SK-N-SH (cell line): ENCODE data around the gene PITPNM1. TPM values are rescaled to one million over a fixed set of nuclear protein-coding genes. Genes with fewer than 3 reads are reported as not detected.

Source experiments
- CTCF ChIA-PET: fragments of 300-600, 350-600 bp; formaldehyde crosslinking; extraction: SDS; loops from one replicate; lab custom pipeline; 2021; lab: Yijun Ruan, JAX
- POLR2A ChIA-PET: fragments of 350-600 bp; sonication (Branson Sonifier 250); formaldehyde crosslinking; extraction: SDS; loops from one replicate; lab custom pipeline; 2020; ENCODE audit warnings: antibody characterized with exemption, inconsistent platforms; lab: Yijun Ruan, JAX
- DNase-seq: peaks from one replicate; pipeline ENCODE4 v3.0.0; 2012
- H2AFZ ChIP-seq: fragments of 200-600 bp; sonication (generic); 2 replicates; pipeline ENCODE4 v1.8.1; 2016; ENCODE audit warnings: antibody characterized with exemption, mild to moderate bottlenecking, low read depth
- H3F3A ChIP-seq: fragments of 200-600 bp; sonication (generic); replicated peaks from 2 replicates; pipeline ENCODE3; 2016; ENCODE audit warnings: antibody characterized with exemption, mild to moderate bottlenecking; ENCODE audit not compliant: insufficient read depth
- H3K27ac ChIP-seq, 2 experiments: fragments of 200-500 bp in 1 of 2; fragments of 200-600 bp in 1 of 2; sonication (Bioruptor generic) in 1 of 2; sonication (generic), shearing (Covaris generic) in 1 of 2; 2 replicates each; pipeline versions ENCODE4 v1.5.1 to v1.6.1; 2014 to 2016; ENCODE audit warnings: low read depth in 2 of 2, inconsistent platforms in 1 of 2, low read length in 1 of 2, mild to moderate bottlenecking in 1 of 2, mixed read lengths in 1 of 2
- H3K27me3 ChIP-seq: fragments of 200-600 bp; sonication (generic), shearing (Covaris generic); 2 replicates; pipeline ENCODE4 v1.6.1; 2016; ENCODE audit warnings: mixed run types; ENCODE audit not compliant: insufficient read depth
- H3K36me3 ChIP-seq, 2 experiments: fragments of 200-500 bp in 1 of 2; fragments of 200-600 bp in 1 of 2; sonication (Bioruptor generic) in 1 of 2; sonication (generic) in 1 of 2; replicated peaks in 1 of 2; 2 replicates each; pipeline versions ENCODE3 to v1.5.1; 2014 to 2016; ENCODE audit warnings: low read length in 1 of 2, mild to moderate bottlenecking in 1 of 2; ENCODE audit not compliant: insufficient read depth in 2 of 2, control insufficient read depth in 1 of 2
- H3K4me1 ChIP-seq, 2 experiments: fragments of 200-500 bp in 1 of 2; fragments of 200-600 bp in 1 of 2; sonication (Bioruptor generic) in 1 of 2; sonication (generic), shearing (Covaris generic) in 1 of 2; 2 replicates each; pipeline versions ENCODE4 v1.5.1 to v1.6.1; 2014 to 2016; ENCODE audit warnings: low read depth in 1 of 2, low read length in 1 of 2, mixed run types in 1 of 2; ENCODE audit not compliant: insufficient read depth in 2 of 2, control insufficient read depth in 1 of 2
- H3K4me2 ChIP-seq: fragments of 200-600 bp; sonication (generic), shearing (Covaris generic); 2 replicates; pipeline ENCODE4 v1.6.1; 2017; ENCODE audit warnings: mixed run types
- H3K4me3 ChIP-seq, 2 experiments: fragments of 200-500 bp in 1 of 2; fragments of 200-600 bp in 1 of 2; sonication (Bioruptor generic) in 1 of 2; sonication (generic), shearing (Covaris generic) in 1 of 2; 2 replicates each; pipeline versions ENCODE4 v1.5.1 to v1.8.1; 2014 to 2016; ENCODE audit warnings: low read depth in 2 of 2, inconsistent platforms in 1 of 2, low read length in 1 of 2, mild to moderate bottlenecking in 1 of 2, mixed read lengths in 1 of 2, moderate library complexity in 1 of 2
- H3K79me2 ChIP-seq: fragments of 200-600 bp; sonication (generic); 2 replicates; pipeline ENCODE4 v1.8.1; 2017; ENCODE audit warnings: mild to moderate bottlenecking; ENCODE audit not compliant: insufficient read depth
- H3K9ac ChIP-seq: fragments of 200-600 bp; sonication (generic); 2 replicates; pipeline ENCODE4 v1.6.1; 2017; ENCODE audit warnings: mixed run types
- H3K9me2 ChIP-seq: fragments of 200-600 bp; sonication (generic); 2 replicates; pipeline ENCODE4 v1.6.1; 2017; ENCODE audit warnings: mixed run types
- H3K9me3 ChIP-seq: fragments of 200-600 bp; sonication (generic); 2 replicates; pipeline ENCODE4 v1.6.1; 2017; ENCODE audit warnings: mixed run types, mild to moderate bottlenecking, moderate library complexity
- H4K20me1 ChIP-seq: fragments of 200-600 bp; sonication (generic); 2 replicates; pipeline ENCODE4 v1.6.1; 2017; ENCODE audit warnings: mild to moderate bottlenecking, mixed run types; ENCODE audit not compliant: insufficient read depth
- CHD2 ChIP-seq: fragments of 150-350 bp; IDR thresholded peaks from 2 replicates; pipeline ENCODE4 v1.6.1; 2018; ENCODE audit warnings: low read length; ENCODE audit not compliant: partially characterized antibody
- CTCF ChIP-seq: fragments of 200-600 bp; sonication (generic); IDR thresholded peaks from 2 replicates; pipeline ENCODE4 v1.6.1; 2017; ENCODE audit warnings: antibody characterized with exemption, mild to moderate bottlenecking, moderate library complexity
- ELF1 ChIP-seq: IDR thresholded peaks from 2 replicates; pipeline ENCODE4 v1.4.0; 2012
- EZH2phosphoT487 ChIP-seq: fragments of 200-600 bp; sonication (generic); IDR thresholded peaks from 2 replicates; pipeline ENCODE4 v1.6.1; 2017; ENCODE audit warnings: low read depth, mixed run types, mild to moderate bottlenecking, antibody characterized with exemption, moderate library complexity, borderline replicate concordance
- FOXJ3 ChIP-seq: sonication (generic); formaldehyde crosslinking; IDR thresholded peaks from 2 replicates; pipeline ENCODE4 v1.5.1; 2020; ENCODE audit warnings: mild to moderate bottlenecking, missing genetic modification reagents
- GABPA ChIP-seq: IDR thresholded peaks from 2 replicates; pipeline ENCODE4 v1.4.0; 2012; ENCODE audit warnings: low read depth, mild to moderate bottlenecking
- GATA2 ChIP-seq: sonication (generic); formaldehyde crosslinking; IDR thresholded peaks from 2 replicates; pipeline ENCODE4 v1.5.0; 2020; ENCODE audit warnings: mild to moderate bottlenecking, missing genetic modification reagents
- IRF3 ChIP-seq: fragments of 150-350 bp; IDR thresholded peaks from 2 replicates; pipeline ENCODE4 v1.6.1; 2016; ENCODE audit warnings: mild to moderate bottlenecking, low read depth, low read length
- MXI1 ChIP-seq: IDR thresholded peaks from 2 replicates; pipeline ENCODE4 v1.6.1; 2012; ENCODE audit warnings: mild to moderate bottlenecking, low read depth, low read length, improper control_type of control experiment
- POLR2AphosphoS5 ChIP-seq: IDR thresholded peaks from 2 replicates; pipeline ENCODE4 v1.6.1; 2012; ENCODE audit warnings: low read depth, low read length
- RAD21 ChIP-seq: IDR thresholded peaks from 2 replicates; pipeline ENCODE4 v1.6.1; 2012; ENCODE audit warnings: mild to moderate bottlenecking, low read length
- RCOR1 ChIP-seq: fragments of 150-350 bp; IDR thresholded peaks from 2 replicates; pipeline ENCODE4 v1.6.1; 2017; ENCODE audit warnings: antibody characterized with exemption, low read length
- SIN3A ChIP-seq: IDR thresholded peaks from 2 replicates; pipeline ENCODE4 v1.6.1; 2012; ENCODE audit warnings: low read depth, mild to moderate bottlenecking, low read length, moderate library complexity, borderline replicate concordance
- TCF12 ChIP-seq: IDR thresholded peaks from 2 replicates; pipeline ENCODE4 v1.4.0; 2012
- YY1 ChIP-seq: IDR thresholded peaks from 2 replicates; pipeline ENCODE4 v1.4.0; 2012; ENCODE audit warnings: low read depth, mild to moderate bottlenecking
- WGBS: methylation state at CpG from one replicate; pipeline ENCODE4 v1.1.6; 2017; ENCODE audit warnings: low lambda C conversion rate; 5-methylcytosine and 5-hydroxymethylcytosine counted together
- polyA plus RNA-seq, 3 experiments: library from polyadenylated mRNA; depleted of rRNA; stranded (reverse); fragments of >200 nt; gene quantifications; 2 replicates each; pipeline ENCODE4 v1.2.3, GENCODE V29; 2012
- TF ChIP-seq, protein P1 (sequence below): IDR thresholded peaks from 2 replicates; pipeline ENCODE4 v1.4.0; 2012; ENCODE audit warnings: low read depth
- TF ChIP-seq, protein P2 (sequence below): IDR thresholded peaks from 2 replicates; pipeline ENCODE4 v1.4.0; 2012; ENCODE audit warnings: low read depth, borderline replicate concordance
- TF ChIP-seq, protein P3 (sequence below): IDR thresholded peaks from 2 replicates; pipeline ENCODE4; 2012

Gene PITPNM1
- polyA plus RNA-seq, 1 of the 3 experiments (the other 2 are of a cell fraction), result 24.2 TPM

DNA sequence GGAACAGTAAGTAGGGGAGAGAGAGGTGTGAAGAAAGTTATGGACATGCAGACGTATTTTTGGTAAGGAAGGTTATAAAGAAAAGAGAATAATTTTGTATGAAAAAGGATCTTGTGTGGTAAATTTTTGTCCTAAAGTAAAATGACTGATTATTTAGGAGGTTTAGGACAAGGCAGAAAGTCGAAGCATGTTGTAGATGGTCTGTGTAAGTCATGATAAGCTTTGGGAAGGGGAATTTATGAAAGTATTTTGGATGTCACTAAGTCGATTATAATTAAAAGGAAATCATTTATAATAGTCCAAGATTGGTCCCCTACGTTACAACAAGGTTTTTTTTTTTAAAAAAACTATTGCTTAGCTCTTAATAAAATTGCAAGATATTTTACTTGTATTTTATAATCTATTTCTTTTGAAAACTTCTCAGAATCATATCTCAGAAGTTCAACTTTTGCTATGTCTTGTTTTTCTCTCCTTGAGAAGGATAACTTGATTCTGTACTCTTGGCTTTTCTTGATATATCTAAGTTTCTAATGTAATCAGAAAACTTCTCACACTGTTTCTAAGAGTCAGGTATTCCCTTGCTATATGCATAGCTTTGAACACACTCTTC, 29.0 kb upstream of the PITPNM1 start (continued):
- TF ChIP-seq GABPA, result no peak
- no peak for TF ChIP-seq CHD2
- TF ChIP-seq RCOR1, result no peak
- TF ChIP-seq FOXJ3 (CRISPR knock-in tag), result no peak
- TF ChIP-seq POLR2AphosphoS5, result no peak
- TF ChIP-seq EZH2phosphoT487, result no peak
- no peak for TF ChIP-seq ELF1
- TF ChIP-seq CTCF, result no peak
- TF ChIP-seq, protein P1, sequence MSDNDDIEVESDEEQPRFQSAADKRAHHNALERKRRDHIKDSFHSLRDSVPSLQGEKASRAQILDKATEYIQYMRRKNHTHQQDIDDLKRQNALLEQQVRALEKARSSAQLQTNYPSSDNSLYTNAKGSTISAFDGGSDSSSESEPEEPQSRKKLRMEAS, result no peak
- no peak for TF ChIP-seq RAD21
- TF ChIP-seq, all 33 proteins: peak for 0

- WGBS, result 41% methylated on average over 2 of the region's 2 CpGs
- H4K20me1 ChIP-seq, result no peaks in the 10 kb centered on the region
- H3K27ac ChIP-seq, result no peak overlapping the region
- ChIA-PET CTCF (no interaction called here), POLR2A (no interaction called here)
- no peaks in the 10 kb centered on the region for H3K79me2 ChIP-seq
- no peak for DNase-seq
- H3K9ac ChIP-seq, result no peak overlapping the region
- H3K4me1 ChIP-seq, result no peaks in the 10 kb centered on the region
- H3F3A ChIP-seq, result peaks cover 3% of the 10 kb centered on the region
- no peak overlapping the region for H3K4me2 ChIP-seq
- H3K4me3 ChIP-seq, result no peak overlapping the region
- H2AFZ ChIP-seq, result no peak overlapping the region
- no peaks in the 10 kb centered on the region for H3K36me3 ChIP-seq
- H3K27me3 ChIP-seq, result no peaks in the 10 kb centered on the region
- no peaks in the 10 kb centered on the region for H3K9me2 ChIP-seq
- TF ChIP-seq, protein P1, result no peak
- TF ChIP-seq IRF3, result no peak
- TF ChIP-seq FOXJ3 (CRISPR knock-in tag), result no peak
- no peak for TF ChIP-seq MXI1
- no peak for TF ChIP-seq YY1
- no peak for TF ChIP-seq SIN3A
- TF ChIP-seq TCF12, result no peak
- TF ChIP-seq RAD21, result no peak
- TF ChIP-seq, protein P2, sequence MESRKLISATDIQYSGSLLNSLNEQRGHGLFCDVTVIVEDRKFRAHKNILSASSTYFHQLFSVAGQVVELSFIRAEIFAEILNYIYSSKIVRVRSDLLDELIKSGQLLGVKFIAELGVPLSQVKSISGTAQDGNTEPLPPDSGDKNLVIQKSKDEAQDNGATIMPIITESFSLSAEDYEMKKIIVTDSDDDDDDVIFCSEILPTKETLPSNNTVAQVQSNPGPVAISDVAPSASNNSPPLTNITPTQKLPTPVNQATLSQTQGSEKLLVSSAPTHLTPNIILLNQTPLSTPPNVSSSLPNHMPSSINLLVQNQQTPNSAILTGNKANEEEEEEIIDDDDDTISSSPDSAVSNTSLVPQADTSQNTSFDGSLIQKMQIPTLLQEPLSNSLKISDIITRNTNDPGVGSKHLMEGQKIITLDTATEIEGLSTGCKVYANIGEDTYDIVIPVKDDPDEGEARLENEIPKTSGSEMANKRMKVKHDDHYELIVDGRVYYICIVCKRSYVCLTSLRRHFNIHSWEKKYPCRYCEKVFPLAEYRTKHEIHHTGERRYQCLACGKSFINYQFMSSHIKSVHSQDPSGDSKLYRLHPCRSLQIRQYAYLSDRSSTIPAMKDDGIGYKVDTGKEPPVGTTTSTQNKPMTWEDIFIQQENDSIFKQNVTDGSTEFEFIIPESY, result no peak
- TF ChIP-seq GABPA, result no peak
- no peak for TF ChIP-seq GATA2 (CRISPR knock-in tag)
- TF ChIP-seq CHD2, result no peak
- TF ChIP-seq CTCF, result no peak
- TF ChIP-seq, protein P3, sequence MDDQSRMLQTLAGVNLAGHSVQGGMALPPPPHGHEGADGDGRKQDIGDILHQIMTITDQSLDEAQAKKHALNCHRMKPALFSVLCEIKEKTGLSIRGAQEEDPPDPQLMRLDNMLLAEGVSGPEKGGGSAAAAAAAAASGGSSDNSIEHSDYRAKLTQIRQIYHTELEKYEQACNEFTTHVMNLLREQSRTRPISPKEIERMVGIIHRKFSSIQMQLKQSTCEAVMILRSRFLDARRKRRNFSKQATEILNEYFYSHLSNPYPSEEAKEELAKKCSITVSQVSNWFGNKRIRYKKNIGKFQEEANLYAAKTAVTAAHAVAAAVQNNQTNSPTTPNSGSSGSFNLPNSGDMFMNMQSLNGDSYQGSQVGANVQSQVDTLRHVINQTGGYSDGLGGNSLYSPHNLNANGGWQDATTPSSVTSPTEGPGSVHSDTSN, result no peak
- TF ChIP-seq POLR2AphosphoS5, result no peak
- H3K9me3 ChIP-seq, result peaks cover 14% of the 10 kb centered on the region; the same call in 1 of the 2 replicates
Observed at GRCh38 chr11:67532889-67533288, 27.7 kb upstream of the PITPNM1 start.
